K562 (cell line): Measurements from ENCODE around the gene GATA1. TPM values are rescaled to one million over a fixed set of nuclear protein-coding genes. Genes with fewer than 3 reads are reported as not detected.

Experiments used
- ARNT ChIP-seq, 2 experiments: fragments of 450-650 bp; IDR thresholded peaks; 2 replicates each; pipeline ENCODE4 v1.6.1; 2016; ENCODE audit warnings: mild to moderate bottlenecking in 1 of 2
- E2F8 ChIP-seq: fragments of 450-650 bp; IDR thresholded peaks from 2 replicates; pipeline ENCODE4 v1.7.1; 2018; ENCODE audit warnings: mild to moderate bottlenecking, low read depth; ENCODE audit not compliant: partially characterized antibody
- ETV6 ChIP-seq, 3 experiments: fragments of 150-350 bp in 1 of 3; sonication (generic) in 1 of 3; formaldehyde crosslinking in 1 of 3; IDR thresholded peaks; 2 replicates each; pipeline versions ENCODE4 v1.6.1 to v1.8.0; 2014 to 2022; ENCODE audit warnings: borderline replicate concordance in 2 of 3, low read depth in 2 of 3, antibody characterized with exemption in 1 of 3, low read length in 1 of 3, mild to moderate bottlenecking in 1 of 3, missing genetic modification reagents in 1 of 3
- FOXM1 ChIP-seq, 2 experiments: fragments of 450-650 bp in 1 of 2; sonication (generic) in 1 of 2; formaldehyde crosslinking in 1 of 2; IDR thresholded peaks; 2 replicates each; pipeline versions ENCODE4 v1.6.1 to v1.9.0; 2017 to 2022; ENCODE audit warnings: low read depth in 2 of 2, mild to moderate bottlenecking in 2 of 2, missing genetic modification reagents in 1 of 2, moderate library complexity in 1 of 2
- GATAD2A ChIP-seq: fragments of 450-650 bp; IDR thresholded peaks from 2 replicates; pipeline ENCODE4 v1.6.1; 2017
- JUND ChIP-seq, 2 experiments: IDR thresholded peaks; 2 replicates in 1 of 2; 3 replicates in 1 of 2; pipeline ENCODE4 v1.6.1; 2011; ENCODE audit warnings: borderline replicate concordance in 2 of 2, low read depth in 2 of 2, low read length in 2 of 2, improper control_type of control experiment in 1 of 2, missing biosample characterization in 1 of 2, missing genetic modification characterization in 1 of 2, missing genetic modification reagents in 1 of 2
- NR2C1 ChIP-seq, 2 experiments: fragments of 450-650 bp; IDR thresholded peaks; 2 replicates each; pipeline ENCODE4 v1.6.1; 2017; ENCODE audit warnings: mild to moderate bottlenecking in 2 of 2, antibody characterized with exemption in 1 of 2, inconsistent platforms in 1 of 2, missing compliant biosample characterization in 1 of 2, missing genetic modification characterization in 1 of 2
- TBP ChIP-seq: optimal IDR thresholded peaks from 2 replicates; pipeline ENCODE3; 2011; ENCODE audit warnings: low read depth, low read length, improper control_type of control experiment
- TEAD1 ChIP-seq, 2 experiments: fragments of 450-650 bp in 1 of 2; sonication (generic) in 1 of 2; formaldehyde crosslinking; IDR thresholded peaks; 2 replicates each; pipeline versions ENCODE4 v1.4.0 to v1.8.0; 2020 to 2022; ENCODE audit warnings: mild to moderate bottlenecking in 2 of 2, missing genetic modification reagents in 1 of 2
- ZNF507 ChIP-seq: conservative IDR thresholded peaks from 2 replicates; pipeline ENCODE4 v1.6.1; 2017; ENCODE audit warnings: missing genetic modification characterization, missing compliant biosample characterization
- polyA plus RNA-seq, 8 experiments: library from polyadenylated mRNA; depleted of rRNA in 4 of 8; stranded (reverse) in 5 of 8; unstranded in 3 of 8; fragments of >200 nt; fragmentation: Nextera tagmentation in 2 of 8; fragmentation: Illumina TruSeq in 1 of 8; extraction: Ambion mirVana in 2 of 8; extraction: Trizol in 1 of 8; gene quantifications; 2 replicates each; pipeline versions ENCODE4 v1.2.1 to v1.2.3, GENCODE V29; 2011 to 2014; ENCODE audit warnings: inconsistent platforms in 1 of 8, missing spikeins in 1 of 8
- total RNA-seq, 7 experiments: library from RNA; depleted of rRNA in 6 of 7; stranded (reverse); fragments of >200 nt in 6 of 7; fragmentation: Illumina TruSeq in 2 of 7; extraction: Trizol in 2 of 7; gene quantifications; 2 replicates each; pipeline versions ENCODE4 v1.2.1 to v1.2.3, GENCODE V29; 2011 to 2021; ENCODE audit warnings: low replicate concordance in 1 of 7
- TF ChIP-seq, protein P1 (sequence below): sonication (generic); formaldehyde crosslinking; IDR thresholded peaks from 2 replicates; pipeline ENCODE4 v1.8.0; 2022; ENCODE audit warnings: mild to moderate bottlenecking, missing genetic modification reagents, borderline replicate concordance
- TF ChIP-seq, protein P2 (sequence below): fragments of 250-450 bp; sonication (Bioruptor Pico); IDR thresholded peaks from 2 replicates; pipeline ENCODE4 v1.8.0; 2021; ENCODE audit warnings: moderate library complexity, mild to moderate bottlenecking, inconsistent platforms
- TF ChIP-seq, protein P3 (sequence below): IDR thresholded peaks from 2 replicates; pipeline ENCODE4 v1.6.1; 2011; ENCODE audit warnings: borderline replicate concordance, low read depth, mild to moderate bottlenecking, moderate library complexity, low read length; ENCODE audit not compliant: insufficient read depth, poor library complexity, severe bottlenecking
- TF ChIP-seq, protein P4 (sequence below): fragments of 250-450 bp; sonication (Bioruptor Pico); IDR thresholded peaks from 2 replicates; pipeline ENCODE4 v1.8.0; 2022; ENCODE audit warnings: moderate library complexity, mild to moderate bottlenecking, inconsistent platforms

Gene GATA1
- total and polyA plus RNA-seq, 9 of the 15 experiments (the other 6 are each of a cell fraction or from before 2014, with no cell fraction given): 11.9 to 291 (median 116) TPM

GRCh38 chrX:48800574-48801279 lies 14.3 kb downstream of the GATA1 start (continued):
- TF ChIP-seq, protein P1, sequence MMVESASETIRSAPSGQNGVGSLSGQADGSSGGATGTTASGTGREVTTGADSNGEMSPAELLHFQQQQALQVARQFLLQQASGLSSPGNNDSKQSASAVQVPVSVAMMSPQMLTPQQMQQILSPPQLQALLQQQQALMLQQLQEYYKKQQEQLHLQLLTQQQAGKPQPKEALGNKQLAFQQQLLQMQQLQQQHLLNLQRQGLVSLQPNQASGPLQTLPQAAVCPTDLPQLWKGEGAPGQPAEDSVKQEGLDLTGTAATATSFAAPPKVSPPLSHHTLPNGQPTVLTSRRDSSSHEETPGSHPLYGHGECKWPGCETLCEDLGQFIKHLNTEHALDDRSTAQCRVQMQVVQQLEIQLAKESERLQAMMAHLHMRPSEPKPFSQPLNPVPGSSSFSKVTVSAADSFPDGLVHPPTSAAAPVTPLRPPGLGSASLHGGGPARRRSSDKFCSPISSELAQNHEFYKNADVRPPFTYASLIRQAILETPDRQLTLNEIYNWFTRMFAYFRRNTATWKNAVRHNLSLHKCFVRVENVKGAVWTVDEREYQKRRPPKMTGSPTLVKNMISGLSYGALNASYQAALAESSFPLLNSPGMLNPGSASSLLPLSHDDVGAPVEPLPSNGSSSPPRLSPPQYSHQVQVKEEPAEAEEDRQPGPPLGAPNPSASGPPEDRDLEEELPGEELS: 0 out of 2 replicates have a peak, but pooled peaks have one; percentile 52
- TF ChIP-seq, protein P2, sequence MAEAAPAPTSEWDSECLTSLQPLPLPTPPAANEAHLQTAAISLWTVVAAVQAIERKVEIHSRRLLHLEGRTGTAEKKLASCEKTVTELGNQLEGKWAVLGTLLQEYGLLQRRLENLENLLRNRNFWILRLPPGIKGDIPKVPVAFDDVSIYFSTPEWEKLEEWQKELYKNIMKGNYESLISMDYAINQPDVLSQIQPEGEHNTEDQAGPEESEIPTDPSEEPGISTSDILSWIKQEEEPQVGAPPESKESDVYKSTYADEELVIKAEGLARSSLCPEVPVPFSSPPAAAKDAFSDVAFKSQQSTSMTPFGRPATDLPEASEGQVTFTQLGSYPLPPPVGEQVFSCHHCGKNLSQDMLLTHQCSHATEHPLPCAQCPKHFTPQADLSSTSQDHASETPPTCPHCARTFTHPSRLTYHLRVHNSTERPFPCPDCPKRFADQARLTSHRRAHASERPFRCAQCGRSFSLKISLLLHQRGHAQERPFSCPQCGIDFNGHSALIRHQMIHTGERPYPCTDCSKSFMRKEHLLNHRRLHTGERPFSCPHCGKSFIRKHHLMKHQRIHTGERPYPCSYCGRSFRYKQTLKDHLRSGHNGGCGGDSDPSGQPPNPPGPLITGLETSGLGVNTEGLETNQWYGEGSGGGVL (CRISPR knock-in tag): no peak
- peak; percentile 62 for TF ChIP-seq TBP
- TF ChIP-seq E2F8: peak; percentile 56
- TF ChIP-seq ARNT (IDR thresholded peaks at IDR 0.05): peak; percentile 91 to 96
- TF ChIP-seq, protein P3, sequence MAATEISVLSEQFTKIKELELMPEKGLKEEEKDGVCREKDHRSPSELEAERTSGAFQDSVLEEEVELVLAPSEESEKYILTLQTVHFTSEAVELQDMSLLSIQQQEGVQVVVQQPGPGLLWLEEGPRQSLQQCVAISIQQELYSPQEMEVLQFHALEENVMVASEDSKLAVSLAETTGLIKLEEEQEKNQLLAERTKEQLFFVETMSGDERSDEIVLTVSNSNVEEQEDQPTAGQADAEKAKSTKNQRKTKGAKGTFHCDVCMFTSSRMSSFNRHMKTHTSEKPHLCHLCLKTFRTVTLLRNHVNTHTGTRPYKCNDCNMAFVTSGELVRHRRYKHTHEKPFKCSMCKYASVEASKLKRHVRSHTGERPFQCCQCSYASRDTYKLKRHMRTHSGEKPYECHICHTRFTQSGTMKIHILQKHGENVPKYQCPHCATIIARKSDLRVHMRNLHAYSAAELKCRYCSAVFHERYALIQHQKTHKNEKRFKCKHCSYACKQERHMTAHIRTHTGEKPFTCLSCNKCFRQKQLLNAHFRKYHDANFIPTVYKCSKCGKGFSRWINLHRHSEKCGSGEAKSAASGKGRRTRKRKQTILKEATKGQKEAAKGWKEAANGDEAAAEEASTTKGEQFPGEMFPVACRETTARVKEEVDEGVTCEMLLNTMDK: no peak
- TF ChIP-seq, protein P4, sequence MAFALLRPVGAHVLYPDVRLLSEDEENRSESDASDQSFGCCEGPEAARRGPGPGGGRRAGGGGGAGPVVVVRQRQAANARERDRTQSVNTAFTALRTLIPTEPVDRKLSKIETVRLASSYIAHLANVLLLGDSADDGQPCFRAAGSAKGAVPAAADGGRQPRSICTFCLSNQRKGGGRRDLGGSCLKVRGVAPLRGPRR (CRISPR knock-in tag): no peak
- peak in 1 of 2 experiments; percentile 78; a peak in 1 of 4 replicates for TF ChIP-seq ETV6 (IDR thresholded peaks at IDR 0.05; ENCODE audit: borderline replicate concordance in 1 of 2, low read depth in 2 of 2, low read length in 1 of 2)
- no peak for TF ChIP-seq ETV6 (CRISPR knock-in tag; IDR thresholded peaks at IDR 0.05; ENCODE audit: borderline replicate concordance)
- peak; percentile 91 for TF ChIP-seq FOXM1 (IDR thresholded peaks at IDR 0.05; ENCODE audit: low read depth)
- no peak for TF ChIP-seq FOXM1 (CRISPR knock-in tag; IDR thresholded peaks at IDR 0.05; ENCODE audit: low read depth)
- no peak for TF ChIP-seq NR2C1 (IDR thresholded peaks at IDR 0.05)
- peak; percentile 74 for TF ChIP-seq NR2C1 (tag; IDR thresholded peaks at IDR 0.05)
- TF ChIP-seq ZNF507 (tag): no peak
- peak; percentile 61 for TF ChIP-seq GATAD2A
- peak in 1 of 2 experiments; percentile 58; a peak in 1 of 4 replicates for TF ChIP-seq TEAD1 (CRISPR knock-in tag; IDR thresholded peaks at IDR 0.05)
- peak; percentile 76 for TF ChIP-seq JUND (IDR thresholded peaks at IDR 0.05; ENCODE audit: borderline replicate concordance, low read depth, low read length)
- TF ChIP-seq JUND (tag; IDR thresholded peaks at IDR 0.05; ENCODE audit: borderline replicate concordance, low read depth, low read length): peak; percentile 41; the same call in 1 of the 3 replicates
